Neuronal stem cell (in vitro differentiated cells): Measurements from ENCODE around the gene C11orf98.
A peak's percentile ranks its signal among the peaks of the same experiment; 100 is the strongest.

Experiments used
- DNase-seq: peaks from one replicate; pipeline ENCODE4 v3.0.0-alpha.2; 2013; ENCODE audit warnings: low spot score
- H2AFZ ChIP-seq: one replicate; pipeline ENCODE4 v1.6.1; 2013; ENCODE audit warnings: mild to moderate bottlenecking, low read length, inconsistent platforms
- H2AK5ac ChIP-seq: 2 replicates; pipeline ENCODE4 v1.6.1; 2013; ENCODE audit warnings: low read depth, mild to moderate bottlenecking, inconsistent platforms, low read length, moderate library complexity, mixed read lengths
- H2BK120ac ChIP-seq: 2 replicates; pipeline ENCODE4 v1.6.1; 2013; ENCODE audit warnings: low read depth, mild to moderate bottlenecking, inconsistent platforms, low read length, moderate library complexity, mixed read lengths
- H2BK12ac ChIP-seq: one replicate; pipeline ENCODE4 v1.6.1; 2013; ENCODE audit warnings: low read length, inconsistent platforms
- H2BK15ac ChIP-seq: 2 replicates; pipeline ENCODE4 v1.6.1; 2013; ENCODE audit warnings: mild to moderate bottlenecking, low read length, inconsistent platforms, mixed read lengths
- H2BK5ac ChIP-seq: one replicate; pipeline ENCODE4 v1.6.1; 2013; ENCODE audit warnings: inconsistent platforms, mild to moderate bottlenecking, low read length, moderate library complexity
- H3K14ac ChIP-seq: one replicate; pipeline ENCODE4 v1.6.1; 2013; ENCODE audit warnings: low read length, inconsistent platforms
- H3K18ac ChIP-seq: 2 replicates; pipeline ENCODE4 v1.6.1; 2013; ENCODE audit warnings: low read length, inconsistent platforms
- H3K23ac ChIP-seq: 2 replicates; pipeline ENCODE4 v1.6.1; 2013; ENCODE audit warnings: low read depth, mild to moderate bottlenecking, mixed read lengths, low read length, inconsistent platforms; ENCODE audit not compliant: poor library complexity
- H3K27ac ChIP-seq: replicated peaks from 3 replicates; pipeline ENCODE4 v1.5.1; 2013; ENCODE audit warnings: low read length, inconsistent platforms
- H3K27me3 ChIP-seq, 3 experiments: 2 replicates each; pipeline ENCODE4 v1.6.1; 2013; ENCODE audit warnings: low read length in 3 of 3, mild to moderate bottlenecking in 2 of 3, inconsistent platforms in 1 of 3, low read depth in 1 of 3, mixed read lengths in 1 of 3, moderate library complexity in 1 of 3; ENCODE audit not compliant: control insufficient read depth in 3 of 3, insufficient read depth in 3 of 3
- H3K36me3 ChIP-seq, 2 donors: replicated peaks in 1 of 2; 2 replicates each; pipeline ENCODE4 v1.6.1; 2013; ENCODE audit warnings: low read length in 2 of 2; ENCODE audit not compliant: control insufficient read depth in 2 of 2, insufficient read depth in 2 of 2
- H3K4ac ChIP-seq: 2 replicates; pipeline ENCODE4 v1.6.1; 2013; ENCODE audit warnings: inconsistent platforms, mild to moderate bottlenecking, low read length, moderate library complexity
- H3K4me1 ChIP-seq, 2 donors: 1 replicate in 1 of 2; 2 replicates in 1 of 2; pipeline ENCODE4 v1.6.1; 2013; ENCODE audit warnings: low read length in 2 of 2, low read depth in 1 of 2; ENCODE audit not compliant: control insufficient read depth in 2 of 2, insufficient read depth in 1 of 2
- H3K4me2 ChIP-seq: one replicate; pipeline ENCODE4 v1.6.1; 2013; ENCODE audit warnings: mild to moderate bottlenecking, low read length, inconsistent platforms; ENCODE audit not compliant: insufficient read depth, poor library complexity, severe bottlenecking
- H3K4me3 ChIP-seq, 2 donors: 2 replicates each; pipeline ENCODE4 v1.5.1; 2013; ENCODE audit warnings: low read length in 2 of 2, mild to moderate bottlenecking in 2 of 2, inconsistent platforms in 1 of 2, moderate library complexity in 1 of 2
- H3K79me1 ChIP-seq: one replicate; pipeline ENCODE4 v1.6.1; 2013; ENCODE audit warnings: low read depth, mild to moderate bottlenecking, inconsistent platforms, low read length, moderate library complexity
- H3K9ac ChIP-seq: one replicate; pipeline ENCODE4 v1.6.1; 2013; ENCODE audit warnings: mild to moderate bottlenecking, low read depth, low read length, inconsistent platforms; ENCODE audit not compliant: poor library complexity
- H3K9me3 ChIP-seq, 2 donors: replicated peaks in 1 of 2; 2 replicates each; pipeline versions ENCODE3 to v1.6.1; 2013; ENCODE audit warnings: low read length in 2 of 2, mild to moderate bottlenecking in 2 of 2, inconsistent platforms in 1 of 2, low read depth in 1 of 2, mixed read lengths in 1 of 2, moderate library complexity in 1 of 2; ENCODE audit not compliant: control insufficient read depth in 2 of 2, insufficient read depth in 1 of 2
- H4K8ac ChIP-seq: one replicate; pipeline ENCODE4 v1.6.1; 2013; ENCODE audit warnings: low read depth, mild to moderate bottlenecking, inconsistent platforms, low read length, moderate library complexity
- H4K91ac ChIP-seq: one replicate; pipeline ENCODE4 v1.6.1; 2013; ENCODE audit warnings: low read length, low read depth, mild to moderate bottlenecking, inconsistent platforms; ENCODE audit not compliant: poor library complexity
- WGBS, 2 donors: extraction: QIAGEN DNeasy Blood & Tissue Kit; methylation state at CpG; one replicate each; pipeline ENCODE4 v1.1.7; 2013; ENCODE audit warnings: missing lambda C conversion rate in 2 of 2, mixed read lengths in 1 of 2; ENCODE audit not compliant: insufficient read length in 2 of 2, insufficient replicate concordance in 1 of 2; ENCODE audit errors: extremely low coverage in 2 of 2; 5-methylcytosine and 5-hydroxymethylcytosine counted together

C11orf98 gene

GRCh38 chr11:62632492-62632891 lies 32.5 kb downstream of the C11orf98 start:
- peaks cover 0 to 2% of the 10 kb centered on the region in 2 donors for H3K9me3 ChIP-seq
- H3K4me3 ChIP-seq: no peak overlapping the region
- WGBS, 2 donors: no CpG with 5 or more reads among the region's 6 CpGs
- no peak overlapping the region for H2BK120ac ChIP-seq
- no peak overlapping the region for H3K4me2 ChIP-seq
- no peaks in the 10 kb centered on the region for H3K4me1 ChIP-seq
- no peaks in the 10 kb centered on the region for H3K79me1 ChIP-seq
- H3K27me3 ChIP-seq: no peaks in the 10 kb centered on the region
- H3K36me3 ChIP-seq: peaks cover 68 to 98% of the 10 kb centered on the region in 2 donors
- H2AFZ ChIP-seq: no peak overlapping the region
- no peak overlapping the region for H2BK5ac ChIP-seq
- no peak overlapping the region for H3K9ac ChIP-seq
- H2AK5ac ChIP-seq: no peak overlapping the region
- no peak overlapping the region for H3K4ac ChIP-seq
- H2BK15ac ChIP-seq: no peak overlapping the region
- H4K91ac ChIP-seq: no peak overlapping the region
- DNase-seq: no peak
- H3K27ac ChIP-seq: no peak overlapping the region
- H3K18ac ChIP-seq: no peak overlapping the region
- no peak overlapping the region for H2BK12ac ChIP-seq
- no peak overlapping the region for H4K8ac ChIP-seq
- H3K14ac ChIP-seq: no peak overlapping the region
- H3K23ac ChIP-seq: no peak overlapping the region

- Histone ChIP-seq H3K9ac (no peak overlapping the region), H2AK5ac (no peak overlapping the region), H2AFZ (no peak overlapping the region), H3K36me3 (peaks cover 64 to 82% of the 10 kb centered on the region in 2 donors), H2BK120ac (no peak overlapping the region), H3K9me3 (no peaks in the 10 kb centered on the region), H3K4me1 (no peaks in the 10 kb centered on the region), H3K27ac (no peak overlapping the region), H2BK15ac (no peak overlapping the region), H3K79me1 (no peaks in the 10 kb centered on the region), H3K4ac (no peak overlapping the region), H2BK5ac (no peak overlapping the region), H3K18ac (no peak overlapping the region), H4K8ac (no peak overlapping the region), H4K91ac (no peak overlapping the region), H3K23ac (no peak overlapping the region), H2BK12ac (no peak overlapping the region), H3K4me3 (no peak overlapping the region), H3K4me2 (no peak overlapping the region), H3K14ac (no peak overlapping the region), H3K27me3 (no peaks in the 10 kb centered on the region)
- WGBS, 2 donors: no CpG with 5 or more reads among the region's 3 CpGs
- DNase-seq: no peak
Observed at GRCh38 chr11:62627713-62628112, 37.3 kb downstream of the C11orf98 start.

GRCh38 chr11:62622476-62623089 lies 42.4 kb downstream of the C11orf98 start:
- Histone ChIP-seq H3K79me1 (no peaks in the 10 kb centered on the region), H2BK15ac (no peak overlapping the region), H4K8ac (no peak overlapping the region), H3K27me3 (no peaks in the 10 kb centered on the region), H3K14ac (no peak overlapping the region), H2AK5ac (no peak overlapping the region), H3K4me3 (peak overlapping the region in 1 of 2 donors; percentile 64), H3K23ac (no peak overlapping the region), H3K4me2 (peak overlapping the region; percentile 74), H3K27ac (no peak overlapping the region), H2BK5ac (no peak overlapping the region), H3K18ac (no peak overlapping the region), H3K4ac (no peak overlapping the region), H3K4me1 (peaks cover 3% of the 10 kb centered on the region in 2 donors), H2BK120ac (no peak overlapping the region), H3K9ac (no peak overlapping the region), H2AFZ (peak overlapping the region; percentile 88), H2BK12ac (no peak overlapping the region), H3K9me3 (no peaks in the 10 kb centered on the region), H3K36me3 (peaks cover 23 to 53% of the 10 kb centered on the region in 2 donors), H4K91ac (no peak overlapping the region)
- no peak for DNase-seq
- no CpG with 5 or more reads among the region's 7 CpGs for WGBS, 2 donors

GRCh38 chr11:62621567-62622470 lies 43.2 kb downstream of the C11orf98 start, which contains the start of gene B3GAT3:
Gene B3GAT3 (minus strand): TSS chr11:62621986. CDS start chr11:62621947, 39 bp downstream.
- H3K4ac ChIP-seq: no peak within 1 kb of the TSS
- peak within 1 kb of the TSS; percentile 87 for H3K18ac ChIP-seq
- peak; percentile 95 for DNase-seq
- no peak within 1 kb of the TSS for H2AK5ac ChIP-seq
- no peak within 1 kb of the TSS for H2BK12ac ChIP-seq
- H3K27ac ChIP-seq: peak within 1 kb of the TSS; percentile 66
- no peaks in the 10 kb centered on the region for H3K9me3 ChIP-seq
- peak within 1 kb of the TSS; percentile 47 for H2BK120ac ChIP-seq
- H3K4me3 ChIP-seq: peak within 1 kb of the TSS; percentile 64 to 81
- H3K79me1 ChIP-seq: peaks cover 2% of the 10 kb centered on the region
- peak within 1 kb of the TSS; percentile 66 for H3K23ac ChIP-seq
- no peak within 1 kb of the TSS for H4K91ac ChIP-seq
- H3K9ac ChIP-seq: peak within 1 kb of the TSS; percentile 94
- no peak within 1 kb of the TSS for H3K14ac ChIP-seq
- peak within 1 kb of the TSS; percentile 88 for H2AFZ ChIP-seq
- peaks cover 3% of the 10 kb centered on the region in 2 donors for H3K4me1 ChIP-seq
- H3K36me3 ChIP-seq: peaks cover 22 to 51% of the 10 kb centered on the region in 2 donors
- no peak within 1 kb of the TSS for H2BK15ac ChIP-seq
- no peaks in the 10 kb centered on the region for H3K27me3 ChIP-seq
- H3K4me2 ChIP-seq: peak within 1 kb of the TSS; percentile 74
- H2BK5ac ChIP-seq: peak within 1 kb of the TSS; percentile 91
- WGBS, 2 donors: no CpG with 5 or more reads among the region's 77 CpGs
- no peak within 1 kb of the TSS for H4K8ac ChIP-seq
